Neuronal stem cell (in vitro differentiated cells): ENCODE results near the gene KIF4A.
"Not testable (repeated sequence)": the region's sequence is repeated elsewhere in the genome, so short reads cannot be mapped to it uniquely, and the experiment has no call there.

Source experiments
- DNase-seq: peaks from one replicate; pipeline ENCODE4 v3.0.0-alpha.2; 2013; ENCODE audit warnings: low spot score
- H2AFZ ChIP-seq: one replicate; pipeline ENCODE4 v1.6.1; 2013; ENCODE audit warnings: mild to moderate bottlenecking, low read length, inconsistent platforms
- H2AK5ac ChIP-seq: 2 replicates; pipeline ENCODE4 v1.6.1; 2013; ENCODE audit warnings: low read depth, mild to moderate bottlenecking, inconsistent platforms, low read length, moderate library complexity, mixed read lengths
- H2BK120ac ChIP-seq: 2 replicates; pipeline ENCODE4 v1.6.1; 2013; ENCODE audit warnings: low read depth, mild to moderate bottlenecking, inconsistent platforms, low read length, moderate library complexity, mixed read lengths
- H2BK12ac ChIP-seq: one replicate; pipeline ENCODE4 v1.6.1; 2013; ENCODE audit warnings: low read length, inconsistent platforms
- H2BK15ac ChIP-seq: 2 replicates; pipeline ENCODE4 v1.6.1; 2013; ENCODE audit warnings: mild to moderate bottlenecking, low read length, inconsistent platforms, mixed read lengths
- H2BK5ac ChIP-seq: one replicate; pipeline ENCODE4 v1.6.1; 2013; ENCODE audit warnings: inconsistent platforms, mild to moderate bottlenecking, low read length, moderate library complexity
- H3K14ac ChIP-seq: one replicate; pipeline ENCODE4 v1.6.1; 2013; ENCODE audit warnings: low read length, inconsistent platforms
- H3K18ac ChIP-seq: 2 replicates; pipeline ENCODE4 v1.6.1; 2013; ENCODE audit warnings: low read length, inconsistent platforms
- H3K23ac ChIP-seq: 2 replicates; pipeline ENCODE4 v1.6.1; 2013; ENCODE audit warnings: low read depth, mild to moderate bottlenecking, mixed read lengths, low read length, inconsistent platforms; ENCODE audit not compliant: poor library complexity
- H3K27ac ChIP-seq: replicated peaks from 3 replicates; pipeline ENCODE4 v1.5.1; 2013; ENCODE audit warnings: low read length, inconsistent platforms
- H3K27me3 ChIP-seq, 3 experiments: 2 replicates each; pipeline ENCODE4 v1.6.1; 2013; ENCODE audit warnings: low read length in 3 of 3, mild to moderate bottlenecking in 2 of 3, inconsistent platforms in 1 of 3, low read depth in 1 of 3, mixed read lengths in 1 of 3, moderate library complexity in 1 of 3; ENCODE audit not compliant: control insufficient read depth in 3 of 3, insufficient read depth in 3 of 3
- H3K36me3 ChIP-seq, 2 donors: replicated peaks in 1 of 2; 2 replicates each; pipeline ENCODE4 v1.6.1; 2013; ENCODE audit warnings: low read length in 2 of 2; ENCODE audit not compliant: control insufficient read depth in 2 of 2, insufficient read depth in 2 of 2
- H3K4ac ChIP-seq: 2 replicates; pipeline ENCODE4 v1.6.1; 2013; ENCODE audit warnings: inconsistent platforms, mild to moderate bottlenecking, low read length, moderate library complexity
- H3K4me1 ChIP-seq, 2 donors: 1 replicate in 1 of 2; 2 replicates in 1 of 2; pipeline ENCODE4 v1.6.1; 2013; ENCODE audit warnings: low read length in 2 of 2, low read depth in 1 of 2; ENCODE audit not compliant: control insufficient read depth in 2 of 2, insufficient read depth in 1 of 2
- H3K4me2 ChIP-seq: one replicate; pipeline ENCODE4 v1.6.1; 2013; ENCODE audit warnings: mild to moderate bottlenecking, low read length, inconsistent platforms; ENCODE audit not compliant: insufficient read depth, poor library complexity, severe bottlenecking
- H3K4me3 ChIP-seq, 2 donors: 2 replicates each; pipeline ENCODE4 v1.5.1; 2013; ENCODE audit warnings: low read length in 2 of 2, mild to moderate bottlenecking in 2 of 2, inconsistent platforms in 1 of 2, moderate library complexity in 1 of 2
- H3K79me1 ChIP-seq: one replicate; pipeline ENCODE4 v1.6.1; 2013; ENCODE audit warnings: low read depth, mild to moderate bottlenecking, inconsistent platforms, low read length, moderate library complexity
- H3K9ac ChIP-seq: one replicate; pipeline ENCODE4 v1.6.1; 2013; ENCODE audit warnings: mild to moderate bottlenecking, low read depth, low read length, inconsistent platforms; ENCODE audit not compliant: poor library complexity
- H3K9me3 ChIP-seq, 2 donors: replicated peaks in 1 of 2; 2 replicates each; pipeline versions ENCODE3 to v1.6.1; 2013; ENCODE audit warnings: low read length in 2 of 2, mild to moderate bottlenecking in 2 of 2, inconsistent platforms in 1 of 2, low read depth in 1 of 2, mixed read lengths in 1 of 2, moderate library complexity in 1 of 2; ENCODE audit not compliant: control insufficient read depth in 2 of 2, insufficient read depth in 1 of 2
- H4K8ac ChIP-seq: one replicate; pipeline ENCODE4 v1.6.1; 2013; ENCODE audit warnings: low read depth, mild to moderate bottlenecking, inconsistent platforms, low read length, moderate library complexity
- H4K91ac ChIP-seq: one replicate; pipeline ENCODE4 v1.6.1; 2013; ENCODE audit warnings: low read length, low read depth, mild to moderate bottlenecking, inconsistent platforms; ENCODE audit not compliant: poor library complexity
- WGBS, 2 donors: extraction: QIAGEN DNeasy Blood & Tissue Kit; methylation state at CpG; one replicate each; pipeline ENCODE4 v1.1.7; 2013; ENCODE audit warnings: missing lambda C conversion rate in 2 of 2, mixed read lengths in 1 of 2; ENCODE audit not compliant: insufficient read length in 2 of 2, insufficient replicate concordance in 1 of 2; ENCODE audit errors: extremely low coverage in 2 of 2; 5-methylcytosine and 5-hydroxymethylcytosine counted together

The KIF4A gene

GRCh38 chrX:70268034-70268433, 21.9 kb upstream of the KIF4A start, which contains the start of gene ARR3:
ARR3 (plus strand) TSS chrX:70268334; CDS start chrX:70269386, 1,052 bp downstream.
- no peak for DNase-seq
- Histone ChIP-seq H3K4me3 (no peak within 1 kb of the TSS), H2AFZ (no peak within 1 kb of the TSS), H3K79me1 (no peaks in the 10 kb centered on the region), H3K18ac (no peak within 1 kb of the TSS), H3K14ac (no peak within 1 kb of the TSS), H3K27ac (no peak within 1 kb of the TSS), H4K8ac (no peak within 1 kb of the TSS), H4K91ac (no peak within 1 kb of the TSS), H2BK15ac (no peak within 1 kb of the TSS), H3K27me3 (no peaks in the 10 kb centered on the region), H2AK5ac (no peak within 1 kb of the TSS), H3K9ac (no peak within 1 kb of the TSS), H3K4me1 (no peaks in the 10 kb centered on the region), H3K36me3 (no peaks in the 10 kb centered on the region), H3K23ac (no peak within 1 kb of the TSS), H2BK12ac (no peak within 1 kb of the TSS), H3K4ac (no peak within 1 kb of the TSS), H3K4me2 (no peak within 1 kb of the TSS), H2BK120ac (no peak within 1 kb of the TSS), H3K9me3 (no peaks in the 10 kb centered on the region), H2BK5ac (no peak within 1 kb of the TSS)

GRCh38 chrX:70274029-70274428, 15.9 kb upstream of the KIF4A start:
- H3K27ac ChIP-seq, H3K36me3 ChIP-seq, H3K23ac ChIP-seq, H3K4me2 ChIP-seq, H3K4me1 ChIP-seq, H2AFZ ChIP-seq, H3K9me3 ChIP-seq, H2AK5ac ChIP-seq, H3K4ac ChIP-seq, H3K79me1 ChIP-seq, H2BK5ac ChIP-seq, H4K91ac ChIP-seq, H3K27me3 ChIP-seq, H3K9ac ChIP-seq, H4K8ac ChIP-seq, H2BK12ac ChIP-seq, DNase-seq, H2BK120ac ChIP-seq, H3K4me3 ChIP-seq, H2BK15ac ChIP-seq, H3K14ac ChIP-seq, H3K18ac ChIP-seq: not testable (repeated sequence)
- WGBS, 2 donors = no CpG with 5 or more reads among the region's 7 CpGs

- Histone ChIP-seq H3K36me3 (no peaks in the 10 kb centered on the region), H3K27me3 (no peaks in the 10 kb centered on the region), H2BK15ac (no peak overlapping the region), H3K9ac (no peak overlapping the region), H4K91ac (no peak overlapping the region), H2BK120ac (no peak overlapping the region), H3K14ac (no peak overlapping the region), H4K8ac (no peak overlapping the region), H3K27ac (no peak overlapping the region), H2AK5ac (no peak overlapping the region), H2BK12ac (no peak overlapping the region), H3K4me1 (no peaks in the 10 kb centered on the region), H3K4ac (no peak overlapping the region), H3K18ac (no peak overlapping the region), H3K4me3 (no peak overlapping the region), H3K23ac (no peak overlapping the region), H3K79me1 (no peaks in the 10 kb centered on the region), H2BK5ac (no peak overlapping the region), H3K4me2 (no peak overlapping the region), H2AFZ (no peak overlapping the region), H3K9me3 (no peaks in the 10 kb centered on the region)
- DNase-seq = no peak
- no CpG with 5 or more reads among the region's 3 CpGs for WGBS, 2 donors
These were observed 10.8 kb upstream of the KIF4A start for GRCh38 chrX:70279081-70279480.

- no CpG with 5 or more reads among the region's 3 CpGs for WGBS, 2 donors
These were observed 9.3 kb upstream of the KIF4A start for GRCh38 chrX:70280573-70280972.

More at GRCh38 chrX:70280573-70280972, 9.3 kb upstream of the KIF4A start:
- H2BK12ac ChIP-seq = no peak overlapping the region
- no peak overlapping the region for H2AK5ac ChIP-seq
- no peak for DNase-seq
- no peak overlapping the region for H4K91ac ChIP-seq
- H3K9ac ChIP-seq = no peak overlapping the region
- peaks cover 0 to 3% of the 10 kb centered on the region in 2 donors for H3K36me3 ChIP-seq
- H3K23ac ChIP-seq = no peak overlapping the region
- H3K4me3 ChIP-seq = no peak overlapping the region
- peaks cover 0 to 3% (median 0%) of the 10 kb centered on the region in 3 experiments for H3K27me3 ChIP-seq
- H2BK15ac ChIP-seq = no peak overlapping the region
- H2AFZ ChIP-seq = no peak overlapping the region
- no peak overlapping the region for H3K27ac ChIP-seq
- no peak overlapping the region for H4K8ac ChIP-seq
- no peaks in the 10 kb centered on the region for H3K9me3 ChIP-seq
- H3K18ac ChIP-seq = no peak overlapping the region
- no peak overlapping the region for H2BK5ac ChIP-seq
- no peak overlapping the region for H3K14ac ChIP-seq
- H2BK120ac ChIP-seq = no peak overlapping the region
- H3K79me1 ChIP-seq = no peaks in the 10 kb centered on the region
- H3K4me1 ChIP-seq = no peaks in the 10 kb centered on the region
- H3K4me2 ChIP-seq = no peak overlapping the region
- H3K4ac ChIP-seq = no peak overlapping the region
